Right ventricle myocardium superior (tissue), 1 donor: Measurements from ENCODE around the gene MAP4K3. TPM values are rescaled to one million over a fixed set of nuclear protein-coding genes. Genes with fewer than 3 reads are reported as not detected.
A peak's percentile ranks its signal among the peaks of the same experiment; 100 is the strongest.
"Not testable (repeated sequence)": the region's sequence is repeated elsewhere in the genome, so short reads cannot be mapped to it uniquely, and the experiment has no call there.

Experiments
- ATAC-seq: fragments of 200-7000 bp; cut with Tn5 transposase; one replicate; pipeline ENCODE4 v1.9.1; 2020; ENCODE audit warnings: mild to moderate bottlenecking; ENCODE audit not compliant: poor library complexity
- DNase-seq: peaks from one replicate; pipeline ENCODE4 v3.0.0-alpha.2; 2020
- intact Hi-C: fragments of 100-400 bp; cut with DNase I; formaldehyde crosslinking; loops from one replicate; pipeline ENCODE4 v1.11.2; 2022
- total RNA-seq: library from RNA; stranded (reverse); fragmentation: NEBNext Ultra II Directional; extraction: Animal tissue kit (Norgen Biotek cat#: 25700); gene quantifications from one replicate; pipeline ENCODE4 v1.2.1, GENCODE V29; 2021
- donor health status: DM: no; HTN: yes; CAD: no; lungs with severe emphysema.

The MAP4K3 gene
- total RNA-seq, 1 donor from 2014 or later, result 37.8 TPM

DNA sequence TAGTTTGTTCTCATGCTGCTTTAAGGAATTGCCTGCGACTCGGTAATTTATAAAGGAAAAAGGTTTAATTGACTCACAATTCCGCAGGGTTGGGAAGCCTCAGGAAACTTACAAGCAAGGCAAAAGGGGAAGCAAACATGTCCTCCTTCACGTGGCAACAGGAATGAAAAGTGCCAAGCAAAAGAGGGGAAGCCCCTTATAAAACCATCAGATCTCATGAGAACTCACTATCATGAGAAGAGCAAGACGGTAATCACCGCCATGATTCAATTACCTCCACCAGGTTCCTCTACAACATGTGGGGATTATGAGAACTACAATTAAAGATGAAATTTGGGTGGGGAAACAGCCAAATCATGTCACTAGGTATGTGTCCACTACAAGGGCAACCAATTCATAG, 53.9 kb downstream of the MAP4K3 start:
- ATAC-seq (no peak), DNase-seq (no peak)
- intact Hi-C loops, result loop anchor here (5.0 to 10.0 kb wide), 2 partner anchors 54 to 122 kb away; partner anchors contain the start of gene MAP4K3

DNA sequence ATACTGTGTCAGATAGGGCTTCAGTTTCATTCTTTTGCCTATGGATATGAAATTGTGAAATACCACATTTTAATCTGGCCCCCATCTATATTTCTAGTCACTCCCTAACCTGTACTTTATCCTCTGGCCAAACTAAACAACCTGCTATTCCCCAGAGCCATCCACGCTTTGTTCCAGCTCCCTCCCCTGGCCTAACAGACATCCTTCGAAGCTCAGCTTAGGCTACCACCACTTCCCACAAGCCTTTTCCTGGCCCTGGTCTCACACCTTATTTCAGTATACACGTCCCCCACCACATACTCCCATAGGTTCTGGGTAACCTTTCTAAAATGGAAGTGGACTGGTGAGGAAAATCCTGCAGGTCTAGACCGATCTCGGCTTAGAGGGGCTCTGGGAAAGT, 55.4 kb downstream of the MAP4K3 start:
- ATAC-seq (peak; percentile 28), DNase-seq (no peak)
- intact Hi-C loops, result loop anchor here (5.0 to 10.0 kb wide), 2 partner anchors 56 to 123 kb away; partner anchors contain the start of gene MAP4K3

DNA sequence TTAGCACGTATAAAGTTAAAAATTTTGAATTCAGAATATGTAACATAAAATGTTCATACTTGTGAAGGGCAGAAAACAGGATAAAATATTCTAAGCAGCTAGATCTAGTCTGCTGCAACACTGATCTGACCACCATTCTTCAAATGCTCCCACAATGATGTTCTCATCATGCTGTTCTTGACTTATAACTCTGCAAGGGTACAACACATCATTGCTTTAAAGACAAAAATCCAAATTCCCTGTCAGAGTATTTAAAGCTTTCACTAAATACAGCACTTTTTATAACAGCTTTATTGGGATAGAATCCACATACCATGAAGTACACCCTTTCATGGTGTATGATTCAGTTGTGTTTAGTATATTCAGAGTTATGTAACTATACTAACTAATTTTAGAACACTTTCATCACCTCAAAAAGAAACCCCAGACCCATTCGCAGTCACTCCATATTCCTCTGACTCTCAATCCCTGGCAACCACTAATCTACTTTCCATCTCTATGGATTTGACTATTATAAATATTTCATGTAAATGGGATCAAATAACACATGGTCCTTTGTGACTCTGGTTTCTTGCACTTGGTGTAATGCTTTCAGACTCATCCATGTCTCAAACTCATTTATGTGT, 56.4 kb downstream of the MAP4K3 start:
- peak; percentile 43 for ATAC-seq
- intact Hi-C loops, result loop anchor here (5.0 to 10.0 kb wide), 2 partner anchors 57 to 124 kb away; partner anchors contain the start of gene MAP4K3
- no peak for DNase-seq

DNA sequence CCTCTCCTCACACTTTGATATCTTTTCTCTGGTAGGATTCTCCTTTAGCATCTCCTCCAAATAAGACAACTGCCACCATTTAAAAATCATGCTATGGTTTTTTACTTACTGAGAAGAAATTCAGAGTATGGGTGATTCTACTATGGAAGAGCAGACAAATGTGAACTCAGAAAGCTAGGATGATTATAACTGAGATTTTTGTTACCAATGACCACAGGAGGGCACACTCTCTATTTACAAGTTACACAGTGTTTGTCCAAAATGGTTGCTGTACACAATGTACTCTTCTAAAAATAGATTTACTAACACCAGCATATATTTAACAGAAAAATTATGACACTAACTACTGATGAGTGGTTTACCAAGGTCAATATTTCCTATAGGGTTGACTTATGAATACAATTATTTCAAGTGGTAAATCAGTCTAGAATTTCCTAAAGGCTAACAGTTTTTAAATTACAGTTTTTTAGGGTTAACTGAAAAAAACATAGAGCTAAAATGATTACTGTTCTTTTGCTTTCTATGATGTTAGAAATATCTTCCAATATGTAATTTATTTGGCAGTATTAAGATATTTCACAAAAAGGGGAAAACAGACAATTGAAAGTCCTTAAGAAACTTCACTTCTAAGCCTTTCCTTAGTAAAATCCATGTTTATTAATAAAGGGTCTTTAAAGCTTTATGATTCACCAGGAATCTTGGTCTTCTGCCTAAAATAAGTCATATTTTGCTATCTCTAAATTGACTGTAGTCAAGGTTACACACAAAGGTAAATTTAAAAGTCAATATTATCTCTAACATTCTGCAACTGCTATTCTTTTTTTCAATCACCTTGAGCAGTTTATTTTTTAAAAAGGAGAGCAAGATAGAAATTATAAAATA, 57.2 kb downstream of the MAP4K3 start:
- DNase-seq (no peak), ATAC-seq (peak; percentile 88)
- intact Hi-C loops, result loop anchor here (5.0 to 10.0 kb wide), 3 partner anchors 57 to 315 kb away; partner anchors contain the start of gene MAP4K3

DNA sequence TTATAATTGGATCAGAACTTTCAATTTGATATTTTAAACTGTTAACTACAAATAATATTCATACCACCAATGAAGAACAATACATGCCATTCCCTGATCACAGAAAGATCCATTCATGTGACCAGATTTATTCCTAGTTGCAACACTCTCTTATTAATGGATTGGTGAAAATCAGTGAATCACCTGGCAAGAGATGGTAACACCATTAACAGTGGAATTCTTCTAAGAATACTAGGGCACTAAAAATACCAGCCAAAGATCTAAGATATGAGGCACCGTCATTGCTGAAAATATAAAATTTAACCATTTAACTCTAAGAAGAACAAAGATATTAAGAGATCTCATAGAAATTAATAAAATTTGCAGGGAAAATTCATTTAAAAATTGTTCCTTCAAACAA, 58.1 kb downstream of the MAP4K3 start:
- ATAC-seq, result no peak
- intact Hi-C loops, result loop anchor here (10.0 kb wide), 1 partner anchor 316 kb away; no protein-coding TSS in a partner anchor

DNA sequence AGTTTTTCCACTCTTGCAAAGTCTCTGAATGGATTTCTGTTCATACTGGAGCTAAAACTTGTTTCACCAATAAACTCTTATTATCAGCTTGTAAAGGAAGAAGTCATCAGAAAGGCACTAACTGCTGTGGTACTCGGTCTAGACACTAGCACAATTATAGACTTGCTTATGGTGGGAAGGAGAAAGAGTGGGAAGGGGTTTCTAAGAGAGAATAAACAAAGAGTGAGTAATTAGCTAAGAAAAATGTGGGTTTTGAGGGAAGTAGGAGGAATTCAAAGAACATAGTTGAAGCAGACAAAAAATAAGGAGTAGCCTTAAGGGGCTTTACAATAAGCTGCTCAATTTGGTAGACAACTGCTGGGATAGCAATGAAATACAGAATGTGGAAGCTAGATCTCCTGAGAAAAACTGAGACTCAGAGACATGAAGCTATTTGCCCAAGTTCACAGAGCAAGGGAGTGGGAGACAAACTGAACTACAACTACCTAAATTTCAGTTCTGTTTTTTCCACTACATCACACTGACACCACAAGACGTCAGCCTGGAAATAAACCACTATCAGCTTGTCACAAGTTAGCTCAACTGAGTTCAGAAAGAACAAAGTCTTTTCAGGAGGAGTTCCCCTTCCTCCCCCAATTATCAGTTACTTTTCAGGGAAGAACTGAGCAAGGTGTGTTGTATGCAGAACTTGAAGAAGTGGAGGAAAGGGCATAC, 59.7 kb downstream of the MAP4K3 start:
- no peak for ATAC-seq
- DNase-seq, result no peak
- intact Hi-C loops, result loop anchor here (10.0 kb wide), 1 partner anchor 317 kb away; no protein-coding TSS in a partner anchor

More for the DNA sequence above, 58.1 kb downstream of the MAP4K3 start:
- no peak for DNase-seq

DNA sequence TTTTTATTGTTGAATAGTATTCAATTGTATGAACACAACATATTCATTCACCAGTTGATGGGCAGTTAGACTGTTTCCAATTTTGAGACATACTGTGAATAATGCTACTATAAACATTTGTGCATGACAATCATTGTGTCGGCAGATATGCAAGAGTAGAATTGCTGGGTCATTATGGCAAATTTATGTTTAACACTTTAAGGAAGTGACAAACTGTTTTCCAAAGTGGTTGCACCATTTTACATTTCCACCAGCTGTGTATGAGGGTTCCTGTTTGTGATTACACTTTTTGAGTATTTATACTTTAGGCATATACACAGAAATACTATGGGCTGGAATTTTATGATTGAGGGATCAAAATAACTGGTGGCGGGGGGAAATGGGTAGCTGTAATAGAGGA, 61.2 kb downstream of the MAP4K3 start:
- no peak for DNase-seq
- no peak for ATAC-seq
- intact Hi-C loops, result loop anchor here (10.0 kb wide), 1 partner anchor 319 kb away; no protein-coding TSS in a partner anchor

DNA sequence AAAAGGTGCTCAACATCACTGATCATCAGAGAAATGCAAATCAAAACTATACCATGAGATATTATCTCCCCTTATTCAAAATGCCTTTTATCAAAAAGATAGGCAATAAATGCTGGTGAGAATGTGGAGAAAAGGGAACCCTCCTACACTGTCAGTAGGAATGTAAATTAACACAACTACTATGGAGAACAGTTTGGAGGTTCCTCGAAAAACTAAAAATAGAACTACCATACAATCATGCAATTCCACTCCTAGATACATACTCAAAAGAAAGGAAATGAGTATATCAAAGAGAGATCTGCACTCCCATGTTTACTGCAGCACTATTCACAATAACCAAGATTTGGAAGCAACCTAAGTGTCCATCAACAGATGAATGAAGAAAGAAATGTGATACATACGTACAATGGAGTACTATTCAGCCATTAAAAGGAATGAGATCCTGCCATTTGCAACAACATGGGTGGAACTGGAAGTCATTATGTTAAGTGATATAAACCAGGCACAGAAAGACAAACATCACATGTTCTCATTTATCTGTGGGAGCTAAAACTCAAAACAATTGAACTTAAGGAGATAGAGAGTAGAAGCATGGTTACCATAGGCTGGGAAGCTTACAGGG, 63.8 kb downstream of the MAP4K3 start:
- DNase-seq (no peak), ATAC-seq (no peak)
- intact Hi-C loops, result loop anchor here (10.0 kb wide), 1 partner anchor 322 kb away; no protein-coding TSS in a partner anchor

DNA sequence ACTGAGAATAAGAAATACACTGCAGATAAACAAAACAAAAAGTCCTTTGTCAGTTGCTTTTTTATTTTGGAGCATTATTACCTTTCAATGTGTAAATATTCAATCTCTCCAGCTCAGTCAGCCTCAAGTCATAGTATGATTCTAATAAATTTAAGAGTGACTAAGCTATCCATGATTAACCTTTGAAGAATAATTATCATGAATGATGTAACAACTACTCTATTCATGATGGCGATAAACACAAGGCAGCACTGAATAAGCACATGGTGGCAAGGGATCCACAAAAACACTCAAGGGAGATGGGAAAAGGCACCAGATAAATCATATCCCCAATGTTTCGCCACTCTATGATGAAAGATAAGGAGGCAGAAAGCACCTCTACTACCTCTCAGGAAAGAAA, 67.0 kb downstream of the MAP4K3 start:
- ATAC-seq (no peak), DNase-seq (no peak)
- intact Hi-C loops, result loop anchor here (10.0 kb wide), 1 partner anchor 325 kb away; no protein-coding TSS in a partner anchor

DNA sequence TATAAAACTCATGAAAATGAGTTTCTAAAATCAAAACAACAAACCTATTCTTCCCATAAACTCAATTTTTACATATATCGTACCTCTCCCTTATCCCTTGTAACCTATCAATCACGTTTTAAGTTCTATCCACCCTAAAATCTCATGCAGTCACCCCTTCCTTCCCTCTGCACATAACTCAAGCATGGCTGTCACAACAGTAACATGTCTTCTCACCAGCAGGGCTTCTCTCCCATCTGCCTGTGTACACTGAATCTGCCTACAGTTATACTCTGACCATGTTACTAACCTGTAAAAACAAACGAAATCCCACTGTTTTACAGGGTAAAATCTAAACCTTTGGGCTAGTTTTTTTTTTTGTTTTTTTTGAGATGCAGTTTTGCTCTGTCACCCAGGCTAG, 68.2 kb downstream of the MAP4K3 start:
- no peak for DNase-seq
- no peak for ATAC-seq
- intact Hi-C loops, result no loop called here

DNA sequence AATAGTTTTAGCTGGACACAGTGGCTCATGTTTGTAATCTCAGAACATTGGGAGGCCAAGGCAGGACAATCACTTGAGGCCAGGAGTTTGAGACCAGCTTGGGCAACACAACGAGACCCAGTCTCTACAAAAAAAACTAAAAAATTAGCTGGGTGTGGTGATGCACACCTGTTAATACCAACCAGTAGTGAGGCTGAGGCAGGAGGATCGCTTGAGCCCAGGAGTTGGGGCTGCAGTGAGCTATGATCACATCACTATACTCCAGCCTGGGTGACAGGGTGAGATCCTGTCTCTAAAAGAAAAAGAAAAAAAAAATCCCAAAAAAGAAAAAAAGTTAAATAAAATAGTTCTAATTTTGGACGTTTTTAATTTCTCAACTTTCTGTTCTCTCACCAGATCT, 68.7 kb downstream of the MAP4K3 start:
- no peak for ATAC-seq
- intact Hi-C loops, result no loop called here

DNA sequence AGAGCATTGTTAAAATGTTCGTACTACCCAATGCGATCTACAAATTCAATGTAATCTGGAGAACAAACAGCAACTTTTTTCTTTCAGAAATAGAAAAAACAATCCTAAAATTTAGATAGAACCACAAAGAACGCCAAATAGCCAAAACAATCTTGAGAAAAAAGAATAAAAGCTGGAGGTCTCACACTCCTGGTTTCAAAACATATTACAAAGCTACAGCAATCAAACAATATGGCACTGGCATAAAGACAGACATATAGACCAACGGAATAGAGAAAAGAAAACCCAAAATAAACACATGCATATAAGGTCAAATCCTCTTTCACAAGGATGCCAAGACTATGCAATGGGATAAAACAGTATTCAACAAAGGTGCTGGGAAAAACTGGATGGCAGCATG, 74.5 kb downstream of the MAP4K3 start:
- no peak for ATAC-seq

More for the DNA sequence above, 68.7 kb downstream of the MAP4K3 start:
- no peak for DNase-seq

DNA sequence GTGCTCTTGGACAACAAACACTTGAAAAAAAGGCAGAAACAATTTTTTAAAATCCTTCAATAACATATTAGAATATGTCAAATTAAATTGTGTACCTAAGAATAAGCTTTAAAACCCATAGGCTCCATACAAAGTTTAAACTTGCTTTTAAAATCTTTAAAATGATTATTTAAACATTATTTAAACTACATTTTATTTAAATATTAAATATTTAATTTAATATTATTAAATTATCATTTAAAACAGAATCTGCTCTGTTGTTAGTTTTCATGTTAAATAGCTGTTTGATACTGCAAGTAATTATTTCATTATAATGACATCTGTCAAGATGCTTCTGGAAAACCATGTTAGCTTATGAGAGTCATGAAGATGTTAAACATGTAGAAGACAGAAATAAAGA, 75.6 kb downstream of the MAP4K3 start:
- DNase-seq (no peak), ATAC-seq (no peak)
- intact Hi-C loops, result no loop called here

More for the DNA sequence above, 74.5 kb downstream of the MAP4K3 start:
- no peak for DNase-seq
- intact Hi-C loops, result no loop called here

DNA sequence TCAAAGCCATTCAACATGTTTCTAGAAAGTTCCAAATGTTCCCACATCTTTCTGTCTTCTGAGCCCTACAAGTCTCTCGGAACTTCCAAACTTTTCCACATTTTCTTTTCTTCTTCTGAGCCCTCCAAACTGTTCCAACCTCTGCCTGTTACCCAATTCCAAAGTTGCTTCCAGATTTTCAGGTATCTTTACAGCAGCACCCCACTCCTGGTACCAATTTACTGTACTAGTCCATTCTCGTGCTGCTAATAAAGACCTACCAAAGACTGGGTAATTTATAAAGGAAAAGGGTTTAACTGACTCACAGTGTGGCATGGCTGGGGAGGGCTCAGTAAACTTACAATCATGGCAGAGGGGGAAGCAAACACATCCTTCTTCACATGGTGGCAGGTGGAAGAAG, 76.7 kb downstream of the MAP4K3 start:
- intact Hi-C loops, ATAC-seq: not testable (repeated sequence)

DNA sequence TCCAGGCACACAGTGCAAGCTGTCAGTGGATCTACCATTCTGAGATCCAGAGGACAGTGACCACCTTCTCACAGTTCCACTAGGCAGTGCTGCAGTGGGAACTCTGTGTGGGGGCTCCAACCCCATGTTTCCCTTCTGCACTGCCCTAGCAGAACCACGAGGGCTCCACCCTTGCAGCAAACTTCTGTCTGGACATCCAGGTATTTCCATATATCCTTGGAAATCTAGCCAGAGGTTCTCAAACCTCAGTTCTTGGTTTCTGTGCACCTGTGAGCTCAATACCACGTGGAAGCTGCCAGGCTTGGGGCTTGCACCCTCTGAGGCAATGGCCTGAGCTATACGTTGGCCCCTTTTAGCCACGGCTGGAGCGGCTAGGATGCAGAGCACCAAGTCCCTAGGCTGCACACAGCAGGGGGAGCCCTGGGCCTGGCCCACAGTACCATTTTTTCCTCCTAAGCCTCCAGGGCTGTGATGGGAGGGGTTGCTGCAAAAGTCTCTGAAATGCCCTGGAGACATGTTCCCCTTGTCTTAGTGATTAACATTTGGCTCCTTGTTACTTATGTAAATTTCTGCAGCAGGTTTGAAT, 77.5 kb downstream of the MAP4K3 start:
- intact Hi-C loops, result no loop called here
- ATAC-seq (no peak), DNase-seq (no peak)

More for the DNA sequence above, 76.7 kb downstream of the MAP4K3 start:
- not testable (repeated sequence) for DNase-seq

DNA sequence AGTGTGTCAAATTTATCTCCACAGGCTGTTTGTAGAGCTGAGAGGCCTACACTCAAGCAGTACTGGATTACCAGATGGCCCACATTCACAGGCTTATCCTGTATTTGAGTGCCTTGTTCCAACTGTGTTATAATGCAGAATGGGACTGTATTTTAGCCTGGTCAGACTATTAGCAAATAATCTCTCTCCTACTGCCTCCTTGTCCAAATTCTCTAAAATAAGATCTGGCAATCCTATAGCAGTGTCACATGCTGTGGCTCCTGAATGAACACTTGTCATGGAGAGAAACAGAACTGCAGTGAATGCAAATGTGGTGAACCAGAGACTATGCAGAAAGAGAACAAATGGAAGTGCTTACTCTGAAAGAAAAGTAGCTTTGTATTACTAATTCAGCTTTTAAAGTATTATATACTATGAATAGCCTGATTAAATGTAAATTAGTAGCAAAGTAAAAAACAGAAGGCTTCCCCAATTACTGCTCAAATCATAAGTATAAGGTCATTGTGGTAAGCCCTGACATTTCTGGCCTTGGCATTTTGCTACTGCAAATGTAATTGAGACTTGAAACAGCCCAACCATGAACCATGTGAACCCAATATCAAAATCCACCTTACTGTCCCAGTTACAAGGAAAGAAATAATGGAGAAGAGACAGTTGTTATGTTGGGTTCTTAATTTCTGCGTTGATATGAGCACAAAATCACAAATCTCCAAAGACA, 80.0 kb downstream of the MAP4K3 start:
- intact Hi-C loops, result no loop called here
- ATAC-seq (peak; percentile 84), DNase-seq (no peak)

DNA sequence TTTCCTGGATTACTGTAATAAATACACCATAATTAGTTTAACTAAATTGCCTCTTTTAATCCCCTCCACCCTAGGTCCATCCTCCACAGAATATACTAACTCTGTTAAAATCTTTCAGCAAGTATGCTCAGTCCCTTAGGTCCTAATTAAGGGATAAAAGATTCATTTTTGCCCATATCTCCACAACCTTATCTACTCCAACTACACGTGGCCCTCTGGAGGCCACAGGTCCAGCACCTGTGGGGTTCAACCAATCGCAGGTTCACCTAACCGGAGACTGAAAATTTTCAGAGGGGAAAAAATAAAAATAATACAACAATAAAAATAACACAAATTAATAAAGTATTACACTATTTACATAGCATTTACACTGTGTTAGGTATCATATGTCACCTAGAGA, 86.4 kb downstream of the MAP4K3 start:
- intact Hi-C loops, result no loop called here
- DNase-seq (no peak), ATAC-seq (no peak)
